ENCODE measurements around the gene ABCG4. TPM values are rescaled to one million over a fixed set of nuclear protein-coding genes. Genes with fewer than 3 reads are reported as not detected.
"Not testable (repeated sequence)": the region's sequence is repeated elsewhere in the genome, so short reads cannot be mapped to it uniquely, and the experiment has no call there.

The ABCG4 gene
- 0.48 TPM for total RNA-seq

DNA sequence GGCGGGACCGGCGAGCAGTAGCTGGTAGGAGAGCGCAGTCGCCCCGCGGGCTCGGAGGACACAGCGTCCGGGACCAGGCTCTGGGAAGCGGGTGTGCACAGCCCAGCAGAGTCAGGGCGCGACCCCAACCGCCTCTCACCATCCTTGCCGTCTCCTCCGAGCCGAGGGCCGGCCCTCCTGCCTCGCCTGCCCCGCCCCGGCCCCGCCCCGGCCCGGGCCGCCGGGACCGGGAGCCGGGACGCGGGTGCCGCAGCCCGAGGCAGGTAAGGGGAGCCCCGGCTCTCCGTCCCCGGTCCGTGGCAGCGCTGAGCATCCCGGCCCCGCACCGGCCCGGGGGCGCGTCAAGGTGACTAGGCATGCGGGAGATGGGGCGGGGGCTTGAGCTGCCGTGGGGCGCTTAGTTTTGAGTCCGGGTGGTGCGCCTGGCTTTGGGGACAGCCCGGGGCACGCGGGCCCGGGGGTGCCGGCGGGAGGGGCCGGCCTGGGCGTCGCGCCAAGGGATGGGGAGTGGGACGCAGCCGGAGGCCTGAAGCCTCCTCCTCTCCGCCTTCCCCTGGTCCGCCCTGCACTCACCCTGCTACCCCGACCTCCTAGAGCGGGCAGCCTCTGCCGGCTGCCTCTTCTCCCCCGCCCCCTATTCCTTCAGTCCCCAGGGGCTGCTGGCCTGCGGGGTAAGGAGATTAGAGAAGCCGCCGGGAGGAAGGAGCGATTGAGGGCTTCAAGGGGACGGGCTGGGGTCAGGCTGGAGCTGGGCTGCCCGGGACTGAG lies at the start of gene ABCG4:
Gene ABCG4 (plus strand): TSS at position 35 of the 768 bp plus-strand sequence. CDS start 914 bp downstream, outside the sequence.
- peak; percentile 78 for ATAC-seq
- DNase-seq (ENCODE audit: low spot score), result no peak

DNA sequence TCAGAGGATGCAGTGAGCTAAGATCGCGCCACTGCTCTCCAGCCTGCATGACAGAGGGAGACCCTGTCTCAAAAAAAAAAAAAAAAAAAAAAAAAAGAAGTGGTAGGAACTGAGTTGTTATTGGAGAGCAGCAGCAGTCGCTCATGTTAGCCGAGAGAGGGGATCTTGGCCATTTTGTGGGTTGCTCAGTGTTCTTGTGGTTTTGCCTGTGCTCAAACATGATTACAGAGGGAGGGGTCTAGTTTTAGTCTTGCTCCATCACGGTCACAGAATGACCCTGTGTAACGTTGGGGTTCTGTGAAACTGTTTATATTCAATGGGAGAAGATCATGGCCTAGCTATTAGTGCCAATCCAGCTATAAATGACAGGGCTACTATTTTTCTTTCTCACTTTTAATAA lies 49.1 kb upstream of the ABCG4 start:
- no peak for ATAC-seq
- no peak for DNase-seq (ENCODE audit: low spot score)

DNA sequence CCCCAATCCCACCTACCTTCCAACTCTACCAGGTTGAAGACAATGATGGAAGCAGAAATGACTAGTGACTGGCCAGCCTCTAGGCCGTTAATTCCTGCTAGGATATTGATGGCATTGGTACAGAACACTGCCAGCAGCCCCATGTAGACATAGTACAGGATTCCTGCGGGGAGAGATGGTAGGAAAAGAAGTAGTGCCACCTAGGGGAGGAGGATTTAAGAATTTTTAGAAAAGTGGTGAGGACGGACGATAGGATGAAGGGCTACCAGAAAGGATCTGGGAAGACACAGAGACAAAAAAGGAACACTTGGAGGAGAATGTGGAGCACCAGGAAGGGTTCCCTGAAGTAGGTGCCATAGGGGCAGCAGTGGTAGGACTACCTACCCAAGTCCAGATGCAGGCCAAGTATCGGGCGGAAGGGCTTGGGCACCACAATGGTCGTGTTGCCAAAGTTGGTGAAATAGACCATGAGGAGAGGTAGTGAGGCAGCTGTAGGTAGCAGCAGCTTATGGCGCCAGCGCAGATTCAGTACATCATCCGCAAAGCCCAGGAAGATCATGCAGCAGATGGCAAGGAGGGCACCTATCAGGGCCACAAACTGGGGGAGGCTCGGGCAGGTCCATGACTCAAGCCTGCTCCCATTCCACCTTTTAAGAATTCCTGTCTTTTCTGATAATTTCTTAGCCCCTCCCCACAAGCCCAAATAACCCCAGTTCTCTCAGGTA lies 48.4 kb upstream of the ABCG4 start:
- ATAC-seq, result peak; percentile 12
- DNase-seq (ENCODE audit: low spot score), result no peak

DNA sequence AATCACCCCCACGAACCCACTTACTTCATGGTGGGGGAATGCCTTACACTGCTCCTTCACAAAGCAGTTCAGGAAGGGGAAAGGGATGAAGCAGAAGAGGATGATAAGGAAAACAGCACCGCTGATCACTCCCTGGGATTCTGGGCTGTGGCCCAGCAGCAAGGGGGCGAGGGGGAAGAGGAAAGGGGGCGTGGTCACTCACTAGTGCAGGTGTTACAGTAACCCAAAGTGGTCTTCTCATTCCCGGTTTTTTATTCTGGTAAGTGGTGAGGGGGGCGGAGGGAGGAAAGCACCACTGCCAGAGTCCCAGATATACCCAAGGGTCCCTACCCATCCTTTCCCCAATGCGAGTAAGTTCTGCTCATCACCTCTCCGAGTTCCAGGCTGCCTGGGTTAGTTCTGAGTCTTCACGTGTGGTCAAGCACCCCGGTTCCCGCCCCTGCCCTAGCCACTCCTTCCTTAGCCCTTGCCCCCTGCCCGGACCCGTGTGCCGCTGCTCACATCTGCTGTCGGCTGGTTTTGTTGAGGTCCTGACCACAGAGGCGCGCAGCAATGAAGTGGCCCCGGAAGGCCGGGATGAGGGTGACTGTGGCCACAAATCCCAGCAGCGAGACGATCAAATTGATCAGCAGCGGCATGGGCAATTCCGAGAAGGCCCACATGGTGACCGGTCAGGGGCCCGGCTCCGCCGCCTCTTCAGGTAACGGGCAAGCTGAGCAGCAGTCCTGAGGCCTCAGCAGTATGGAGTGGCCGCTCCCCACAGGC lies 47.7 kb upstream of the ABCG4 start:
- ATAC-seq, result peak; percentile 35
- peak; percentile 56 for DNase-seq (ENCODE audit: low spot score)

DNA sequence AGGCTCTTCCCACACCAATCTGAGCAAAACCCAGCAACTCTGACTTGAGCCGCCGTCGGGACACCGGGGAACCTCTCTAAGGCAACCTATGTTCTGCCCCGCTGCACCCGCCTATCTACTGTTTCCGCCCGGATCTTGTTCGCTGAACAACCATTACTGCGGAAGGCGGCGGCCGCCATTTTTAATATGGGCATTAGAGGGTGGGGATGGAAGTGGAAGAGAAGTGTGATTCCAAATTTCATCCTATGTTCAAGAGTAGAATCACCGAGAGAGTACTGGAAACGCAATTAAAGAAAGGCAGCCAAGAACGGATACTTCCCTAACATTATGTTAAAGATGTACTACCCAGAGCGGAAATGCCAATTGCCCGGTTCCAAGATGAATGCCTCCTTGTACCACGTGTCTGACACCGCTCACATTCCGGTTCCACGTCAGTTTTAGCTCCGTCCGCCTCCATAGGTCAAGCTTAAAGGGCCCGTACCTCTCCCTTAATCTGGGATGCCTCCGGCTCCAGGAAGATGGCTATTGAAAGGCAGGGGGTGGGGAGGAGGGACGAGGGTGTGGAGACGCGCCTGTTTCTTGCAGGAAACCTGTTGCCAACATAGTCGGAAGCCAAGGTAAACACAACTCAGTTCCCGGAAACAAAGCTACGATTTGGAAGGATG lies 47.0 kb upstream of the ABCG4 start, which contains the start of gene DPAGT1:
Gene DPAGT1 (minus strand): TSS at position 95 of the 665 bp plus-strand sequence. CDS start 198 bp downstream, outside the sequence.
- peak; percentile 89 for ATAC-seq

DNA sequence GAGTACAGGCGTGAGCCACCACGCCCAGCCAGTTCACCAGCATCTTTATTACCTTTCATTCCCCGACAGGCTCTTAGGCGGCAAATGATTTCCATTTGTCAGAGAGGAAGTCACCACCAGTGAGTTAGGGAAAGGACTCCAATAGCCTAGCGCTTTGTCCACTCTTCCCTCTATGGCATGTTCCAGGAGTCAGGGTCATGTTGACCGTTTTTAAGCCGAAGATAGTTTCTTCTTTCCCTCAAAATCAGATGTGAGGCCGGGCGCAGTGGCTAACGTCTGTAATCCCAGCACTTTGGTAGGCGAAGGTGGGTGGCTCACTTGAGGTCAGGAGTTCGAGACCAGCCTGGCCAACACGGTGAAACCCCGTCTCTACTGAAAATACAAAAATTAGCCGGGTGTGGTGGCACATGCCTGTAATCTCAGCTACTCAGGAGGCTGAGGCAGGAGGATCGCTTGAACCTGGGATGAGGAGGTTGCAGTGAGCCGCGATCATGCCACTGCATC lies 45.6 kb upstream of the ABCG4 start:
- ATAC-seq; DNase-seq (ENCODE audit: low spot score): not testable (repeated sequence)

More for the DNA sequence above, 47.0 kb upstream of the ABCG4 start, which contains the start of gene DPAGT1:
- peak; percentile 90 for DNase-seq (ENCODE audit: low spot score)

DNA sequence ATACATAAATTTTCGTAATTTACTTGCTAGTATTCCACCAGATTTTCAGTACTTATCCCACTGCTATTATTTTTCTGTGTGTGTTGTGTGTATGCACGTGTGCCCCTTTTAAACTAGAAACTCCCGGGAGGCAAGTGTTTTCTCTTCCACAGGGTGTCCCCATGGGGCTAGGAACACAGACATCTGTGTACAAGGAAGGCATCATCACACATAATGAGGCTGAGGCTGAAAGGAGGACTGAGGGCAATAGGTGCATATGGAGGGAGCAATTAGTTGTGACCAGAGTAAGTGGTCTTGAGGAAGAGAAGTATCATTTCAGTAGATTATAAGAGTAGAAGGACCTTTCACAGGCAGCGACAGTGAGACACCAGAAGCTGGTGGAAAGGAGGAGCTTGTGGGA lies 45.1 kb upstream of the ABCG4 start:
- ATAC-seq (no peak), DNase-seq (ENCODE audit: low spot score) (no peak)

DNA sequence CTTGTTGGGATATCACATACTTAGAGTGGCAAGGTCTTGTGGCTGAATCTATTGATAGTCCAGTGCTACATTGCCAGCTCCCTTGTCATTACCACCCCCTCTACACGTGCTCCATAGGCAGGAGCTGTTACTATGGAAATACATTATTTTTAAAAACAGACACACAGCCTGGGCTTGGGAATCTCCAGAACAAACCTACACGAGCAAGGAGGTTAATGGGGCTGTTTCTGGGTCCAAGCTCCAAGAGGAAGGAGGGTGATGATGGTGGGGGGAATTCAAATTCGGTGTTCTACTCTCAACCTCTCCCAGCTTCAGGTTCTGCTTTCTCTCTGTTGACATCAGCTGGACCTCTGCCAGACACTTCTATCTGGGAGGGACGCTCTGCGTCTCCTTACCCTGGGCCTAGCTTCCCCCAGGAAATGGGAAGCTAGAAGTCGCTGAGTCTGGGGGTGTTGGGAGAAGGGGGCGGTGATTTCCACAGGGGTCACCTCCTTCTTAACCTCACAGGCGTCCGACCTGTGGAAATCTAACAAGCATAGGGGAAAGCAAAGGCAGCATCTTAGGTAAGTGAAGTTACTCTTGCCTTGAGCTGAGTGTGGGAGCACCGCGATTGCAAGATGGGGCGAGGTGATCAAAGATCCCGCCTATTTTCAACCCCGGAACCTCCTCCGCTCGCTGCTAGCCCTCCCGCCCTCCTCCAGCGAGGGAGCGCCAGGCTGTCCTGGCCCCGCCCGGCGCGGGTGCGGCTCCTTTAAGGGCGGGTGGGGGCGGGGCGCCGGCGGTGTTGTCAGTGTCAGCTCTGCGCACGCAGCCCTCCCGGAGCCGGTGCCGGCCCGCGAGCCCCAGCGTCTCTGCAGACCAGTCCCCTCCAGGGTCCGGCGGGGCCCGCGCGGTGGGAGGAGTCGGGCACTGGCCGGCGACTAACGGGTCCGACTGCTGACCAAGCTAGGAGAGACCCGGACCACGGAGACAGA lies 42.0 kb upstream of the ABCG4 start, which contains the start of gene C2CD2L:
Gene C2CD2L (plus strand): TSS at position 781 of the 974 bp plus-strand sequence. CDS start 398 bp downstream, outside the sequence.
- DNase-seq (ENCODE audit: low spot score), result peak; percentile 89
- ATAC-seq, result peak; percentile 88

DNA sequence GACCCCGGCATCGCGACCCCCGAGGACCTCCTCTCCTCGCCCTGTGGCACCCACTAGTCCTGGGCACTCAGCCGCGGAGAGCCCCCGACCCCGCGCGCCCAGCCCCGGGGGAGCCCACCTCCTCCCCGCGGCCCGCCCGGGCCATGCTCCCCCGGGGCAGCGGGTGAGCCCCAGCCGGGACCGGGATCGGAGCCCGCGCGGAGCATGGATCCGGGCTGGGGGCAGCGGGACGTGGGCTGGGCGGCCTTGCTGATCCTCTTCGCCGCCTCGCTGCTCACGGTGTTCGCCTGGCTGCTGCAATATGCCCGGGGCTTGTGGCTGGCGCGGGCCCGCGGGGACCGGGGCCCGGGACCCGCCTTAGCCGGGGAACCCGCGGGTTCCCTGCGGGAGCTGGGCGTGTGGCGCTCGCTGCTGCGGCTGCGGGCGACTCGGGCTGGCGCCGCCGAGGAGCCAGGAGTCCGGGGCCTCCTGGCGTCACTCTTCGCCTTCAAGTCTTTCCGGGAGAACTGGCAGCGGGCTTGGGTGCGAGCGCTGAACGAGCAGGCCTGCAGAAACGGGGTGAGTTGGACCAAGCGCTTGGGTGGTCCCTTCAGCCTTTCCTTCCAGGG lies 41.2 kb upstream of the ABCG4 start:
- ATAC-seq, result peak; percentile 32
- DNase-seq (ENCODE audit: low spot score), result no peak

DNA sequence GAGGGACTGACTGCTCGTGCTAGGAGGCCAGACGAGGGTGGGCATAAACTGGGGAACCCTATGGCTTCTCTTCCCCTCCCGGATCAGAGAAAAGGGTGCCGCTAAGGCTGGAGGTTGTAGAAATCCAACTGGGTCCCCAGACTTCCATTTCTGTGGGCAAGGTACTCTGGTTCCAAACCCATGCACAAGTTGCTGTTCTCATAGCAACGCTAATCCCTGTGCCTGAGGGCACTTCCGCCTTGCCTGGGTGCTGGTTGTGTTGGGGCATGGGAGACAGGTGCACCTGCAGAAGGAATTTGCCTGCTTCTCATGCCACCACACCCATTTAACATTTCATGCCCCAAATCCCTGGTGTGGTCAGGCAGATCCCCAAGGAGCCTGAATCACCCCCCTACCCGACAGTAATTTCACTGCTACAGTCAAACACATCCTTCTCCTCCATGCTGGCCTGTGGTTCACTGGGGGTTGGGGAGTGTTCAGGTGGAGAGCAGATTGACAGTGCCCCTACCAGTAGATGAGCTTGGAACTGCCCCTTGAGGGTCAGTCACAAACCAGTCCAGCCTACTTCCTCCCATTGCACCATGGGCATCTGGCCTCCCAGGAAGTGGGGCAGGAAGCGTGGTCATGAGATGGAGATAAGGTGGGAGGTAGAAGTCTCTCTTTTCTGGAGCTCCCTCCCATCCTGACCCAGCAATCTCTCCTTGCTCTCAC lies 40.6 kb upstream of the ABCG4 start:
- DNase-seq (ENCODE audit: low spot score) (no peak), ATAC-seq (peak; percentile 44)

DNA sequence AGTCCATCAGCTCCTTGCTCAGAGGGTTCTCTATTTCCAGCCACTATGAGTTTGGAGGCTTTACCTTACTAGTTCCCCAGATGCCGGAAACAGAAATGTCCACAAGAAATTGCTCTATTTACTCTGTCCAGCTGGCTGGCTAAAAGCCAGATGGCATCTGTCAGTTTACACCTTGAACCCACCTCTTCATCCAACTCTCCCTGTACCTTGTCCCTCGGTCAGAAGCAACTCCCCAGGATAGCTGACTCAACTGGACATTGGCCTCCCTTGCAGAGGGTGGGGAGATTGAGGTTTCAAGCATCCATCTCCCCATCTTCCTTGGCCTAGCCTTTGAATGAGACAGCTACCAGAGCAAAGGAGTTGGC lies 40.0 kb upstream of the ABCG4 start:
- ATAC-seq, result peak; percentile 58
- DNase-seq (ENCODE audit: low spot score), result peak; percentile 83

DNA sequence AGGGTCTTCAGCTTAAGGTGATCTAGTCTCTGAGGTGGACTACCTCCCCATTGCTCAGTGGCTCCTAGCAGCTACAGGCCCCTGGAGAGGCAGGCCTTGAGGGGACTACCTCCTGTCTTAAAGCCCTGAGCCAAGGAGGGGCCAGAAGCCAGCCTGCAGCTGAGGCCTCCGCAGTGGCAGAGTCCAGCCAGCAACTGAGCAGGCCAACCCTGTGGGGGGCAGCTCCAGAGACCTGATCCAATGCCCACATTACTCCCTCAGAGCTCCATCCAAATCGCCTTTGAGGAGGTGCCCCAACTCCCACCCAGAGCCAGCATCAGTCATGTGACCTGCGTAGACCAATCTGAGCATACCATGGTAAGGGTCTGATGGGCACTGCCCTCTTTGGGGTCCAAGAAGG lies 39.0 kb upstream of the ABCG4 start:
- DNase-seq (ENCODE audit: low spot score) (no peak), ATAC-seq (no peak)

DNA sequence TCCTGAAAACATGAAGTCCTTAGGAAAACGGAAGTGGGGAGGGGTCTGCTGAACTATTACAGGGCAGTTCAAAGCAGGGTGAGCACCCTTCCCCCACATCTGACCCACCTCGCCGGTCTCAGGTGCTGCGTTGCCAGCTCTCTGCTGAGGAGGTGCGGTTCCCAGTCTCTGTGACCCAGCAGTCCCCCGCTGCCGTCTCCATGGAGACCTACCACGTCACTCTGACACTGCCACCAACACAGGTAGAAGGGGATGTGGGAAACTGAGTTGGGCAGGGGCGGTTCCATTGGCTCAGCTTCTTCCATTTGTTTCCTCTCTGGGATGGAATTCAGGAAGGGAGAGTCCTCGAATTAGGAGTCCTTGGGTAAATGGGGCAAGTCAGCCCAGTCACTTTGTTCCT lies 38.4 kb upstream of the ABCG4 start:
- no peak for DNase-seq (ENCODE audit: low spot score)

DNA sequence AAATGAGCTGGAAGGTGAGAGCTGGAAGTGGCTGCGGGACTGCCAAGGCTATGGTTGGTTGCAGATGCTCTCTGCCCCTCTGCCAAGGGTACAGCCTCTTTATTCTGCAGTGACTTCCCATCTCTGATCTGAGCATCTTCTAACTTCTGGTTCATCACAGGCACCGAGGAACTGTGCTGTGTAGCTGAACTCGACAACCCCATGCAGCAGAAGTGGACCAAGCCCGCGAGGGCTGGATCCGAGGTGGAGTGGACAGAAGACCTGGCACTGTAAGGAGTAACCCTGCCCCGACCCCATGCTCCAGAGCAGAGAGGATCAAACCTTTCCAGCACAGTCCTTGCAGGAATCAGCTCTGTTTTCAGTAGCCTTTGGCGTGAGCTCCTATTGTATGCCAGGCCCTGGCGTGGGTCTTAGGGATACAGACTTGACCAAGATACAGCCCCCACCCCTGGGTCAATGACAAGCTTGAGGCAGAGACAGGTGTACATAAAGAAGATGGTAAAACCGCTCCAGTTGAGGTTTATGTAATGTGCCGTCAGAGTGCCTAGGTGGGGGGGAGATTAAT lies 37.4 kb upstream of the ABCG4 start:
- no peak for DNase-seq (ENCODE audit: low spot score)
- ATAC-seq, result no peak

More for the DNA sequence above, 38.4 kb upstream of the ABCG4 start:
- ATAC-seq, result no peak

DNA sequence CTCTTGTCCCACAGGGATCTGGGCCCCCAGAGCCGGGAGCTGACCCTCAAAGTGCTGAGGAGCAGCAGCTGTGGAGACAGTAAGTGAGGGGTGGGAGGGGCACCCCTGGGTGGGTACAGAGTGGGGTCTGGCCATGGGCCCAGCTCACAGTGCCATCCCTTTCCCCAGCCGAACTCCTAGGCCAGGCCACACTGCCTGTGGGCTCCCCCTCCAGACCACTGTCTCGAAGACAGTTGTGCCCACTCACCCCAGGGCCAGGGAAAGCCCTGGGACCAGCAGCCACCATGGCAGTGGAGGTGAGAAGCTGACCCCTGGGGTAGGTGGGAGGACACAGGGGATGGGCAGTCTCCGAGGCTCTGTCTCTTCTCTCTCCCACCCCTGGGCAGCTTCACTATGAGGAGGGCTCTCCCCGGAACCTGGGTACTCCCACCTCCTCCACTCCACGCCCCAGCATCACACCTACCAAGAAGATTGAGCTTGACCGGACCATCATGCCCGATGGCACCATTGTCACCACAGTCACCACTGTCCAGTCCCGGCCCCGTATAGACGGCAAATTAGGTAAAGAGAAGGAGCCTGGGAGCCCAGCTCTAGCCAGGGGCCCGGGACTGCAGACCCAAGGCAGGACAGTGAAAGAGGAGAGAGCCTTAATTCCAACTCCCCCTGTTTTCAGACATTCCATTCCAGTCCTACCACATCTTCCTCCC lies 36.4 kb upstream of the ABCG4 start:
- no peak for ATAC-seq
- DNase-seq (ENCODE audit: low spot score), result no peak

DNA sequence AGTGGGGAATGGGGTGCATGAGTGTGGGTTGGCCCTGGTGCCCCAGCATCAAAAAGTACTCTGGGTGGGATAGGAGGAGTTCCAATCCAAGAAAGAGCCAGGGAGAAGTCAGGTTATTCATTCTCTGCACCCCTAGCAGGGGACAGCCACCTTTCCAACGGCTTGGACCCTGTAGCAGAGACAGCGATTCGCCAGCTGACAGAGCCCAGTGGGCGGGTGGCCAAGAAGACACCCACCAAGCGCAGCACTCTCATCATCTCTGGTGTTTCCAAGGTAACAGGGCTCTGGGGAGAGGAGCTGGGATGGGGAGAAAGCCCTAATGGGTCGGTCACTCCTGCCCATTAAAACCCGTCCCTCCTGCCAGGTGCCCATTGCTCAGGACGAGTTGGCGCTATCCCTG lies 35.1 kb upstream of the ABCG4 start:
- ATAC-seq (no peak), DNase-seq (ENCODE audit: low spot score) (no peak)

DNA sequence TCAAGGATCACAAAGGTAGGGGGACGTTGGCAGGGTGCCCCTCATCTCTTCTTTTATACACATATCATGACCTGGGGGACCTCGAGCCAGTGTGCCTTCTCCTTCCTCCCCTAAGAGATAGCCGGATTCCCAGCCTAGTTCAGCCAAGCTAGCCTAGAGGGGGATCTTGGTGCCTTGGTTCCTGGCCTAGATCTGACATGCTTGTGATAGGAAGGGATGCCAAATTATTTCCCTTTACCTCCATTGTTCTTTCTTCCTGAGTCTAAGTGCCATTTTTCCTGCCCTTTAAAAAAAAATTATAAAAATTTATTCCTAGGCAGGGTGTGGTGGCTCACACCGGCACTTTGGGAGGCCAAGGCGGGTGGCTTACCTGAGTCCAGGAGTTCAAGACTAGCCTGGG lies 34.5 kb upstream of the ABCG4 start:
- DNase-seq (ENCODE audit: low spot score) (no peak), ATAC-seq (no peak)
